Mesenteric fat pad (tissue), 1 donor: ENCODE measurements around the gene SNAI1. TPM values are rescaled to one million over a fixed set of nuclear protein-coding genes. Genes with fewer than 3 reads are reported as not detected.
"Not testable (repeated sequence)": the region's sequence is repeated elsewhere in the genome, so short reads cannot be mapped to it uniquely, and the experiment has no call there.

Source experiments
- DNase-seq: peaks from one replicate; pipeline ENCODE4 v3.0.0-alpha.2; 2020; ENCODE audit warnings: low spot score
- total RNA-seq: library from RNA; stranded (reverse); fragmentation: NEBNext Ultra II Directional; extraction: Animal tissue kit (Norgen Biotek cat#: 25700); gene quantifications from one replicate; pipeline ENCODE4 v1.2.1, GENCODE V29; 2021
- donor health status: DM: yes; HTN: yes; CAD: no.

Gene SNAI1
- total RNA-seq, 1 donor from 2014 or later, result 19.1 TPM

GRCh38 chr20:49961413-49961812, 21.4 kb upstream of the SNAI1 start:
- no peak for DNase-seq

- no peak for DNase-seq
Observed at GRCh38 chr20:49964964-49965780, 17.6 kb upstream of the SNAI1 start.

GRCh38 chr20:49965781-49966305, 16.9 kb upstream of the SNAI1 start:
- DNase-seq, result no peak

GRCh38 chr20:49966861-49967260, 15.9 kb upstream of the SNAI1 start:
- no peak for DNase-seq

- no peak for DNase-seq
Observed at GRCh38 chr20:49969234-49969633, 13.5 kb upstream of the SNAI1 start.

- DNase-seq, result no peak
Observed at GRCh38 chr20:49969946-49970345, 12.8 kb upstream of the SNAI1 start.

GRCh38 chr20:49970498-49970897, 12.3 kb upstream of the SNAI1 start:
- DNase-seq, result no peak

- DNase-seq, result no peak
Observed at GRCh38 chr20:49973981-49974380, 8.8 kb upstream of the SNAI1 start.

GRCh38 chr20:49976542-49976941, 6.2 kb upstream of the SNAI1 start:
- no peak for DNase-seq

- DNase-seq, result not testable (repeated sequence)
Observed at GRCh38 chr20:49977740-49978139, 5.0 kb upstream of the SNAI1 start.

GRCh38 chr20:49978685-49979029, 4.1 kb upstream of the SNAI1 start:
- DNase-seq, result no peak

- no peak for DNase-seq
Observed at GRCh38 chr20:49979030-49979832, 3.5 kb upstream of the SNAI1 start.

- DNase-seq, result no peak
Observed at GRCh38 chr20:49980140-49981008, 2.4 kb upstream of the SNAI1 start.

- DNase-seq, result no peak
Observed at GRCh38 chr20:49981218-49982071, 1.3 kb upstream of the SNAI1 start.

- no peak for DNase-seq
Observed at GRCh38 chr20:49982072-49982345, 771 bp upstream of the SNAI1 start.

- no peak for DNase-seq
Observed at GRCh38 chr20:49983123-49983847, 505 bp downstream of the SNAI1 start.

- DNase-seq, result no peak
Observed at GRCh38 chr20:49983848-49984408, 1.1 kb downstream of the SNAI1 start.

GRCh38 chr20:49984426-49985153, 1.8 kb downstream of the SNAI1 start:
- DNase-seq, result no peak

- DNase-seq, result no peak
Observed at GRCh38 chr20:49985157-49985556, 2.4 kb downstream of the SNAI1 start.
